ENCODE data around the gene CEMIP. TPM values are rescaled to one million over a fixed set of nuclear protein-coding genes. Genes with fewer than 3 reads are reported as not detected.

The CEMIP gene
- polyA plus RNA-seq, 1 of the 3 experiments (the other 2 are of a cell fraction): 27.8 TPM

DNA sequence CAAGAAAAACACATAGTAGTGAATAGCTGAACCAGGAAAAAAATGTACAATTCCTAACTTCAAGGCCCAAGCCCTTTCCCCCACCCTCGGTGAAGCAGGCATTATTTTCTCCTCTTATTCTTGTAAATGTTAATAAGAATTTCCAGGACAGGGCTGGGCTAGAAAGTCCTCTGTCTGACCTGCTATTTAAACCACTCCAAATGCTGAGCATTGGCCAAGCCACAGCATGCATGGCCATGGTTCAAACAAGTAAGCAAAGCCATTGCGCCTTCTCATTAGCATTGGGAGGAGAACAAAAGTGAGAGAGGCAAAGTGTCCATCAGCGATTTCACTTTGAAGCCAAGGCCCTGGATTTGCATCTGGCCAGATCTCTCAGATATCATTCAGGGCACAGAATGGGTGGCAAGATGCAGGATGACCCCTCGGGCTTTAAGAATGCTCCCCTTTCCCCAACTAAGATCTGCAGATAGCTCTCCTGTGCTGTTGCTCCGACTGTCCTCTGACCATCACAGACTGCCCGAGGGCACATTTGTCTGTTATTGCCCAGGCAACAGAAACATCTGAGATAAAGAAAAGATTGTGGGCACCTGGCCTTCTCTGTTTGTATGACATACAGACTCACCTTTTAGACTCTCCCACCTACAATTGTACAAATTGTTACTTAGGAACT is 46.3 kb downstream of the CEMIP start:
- DNase-seq: no peak
- Histone ChIP-seq H3K27me3 (ENCODE audit: insufficient read depth) (no peaks in the 10 kb centered on the region), H3K36me3 (replicated peaks in 1 of 2; ENCODE audit: control insufficient read depth in 1 of 2, insufficient read depth in 2 of 2, low read length in 1 of 2) (no peaks in the 10 kb centered on the region), H3K79me2 (ENCODE audit: insufficient read depth) (no peaks in the 10 kb centered on the region), H3K4me1 (ENCODE audit: control insufficient read depth in 1 of 2, insufficient read depth in 2 of 2, low read depth in 1 of 2, low read length in 1 of 2) (peaks cover 0 to 9% of the 10 kb centered on the region in 2 experiments; a peak in 2 of 4 replicates), H3K4me2 (no peak overlapping the region), H3K9me3 (no peaks in the 10 kb centered on the region), H3K9ac (no peak overlapping the region), H3K27ac (ENCODE audit: low read depth in 2 of 2, low read length in 1 of 2) (no peak overlapping the region; a peak in 1 of 4 replicates), H3K4me3 (ENCODE audit: low read depth in 2 of 2, low read length in 1 of 2) (no peak overlapping the region), H4K20me1 (ENCODE audit: insufficient read depth) (no peaks in the 10 kb centered on the region), H2AFZ (ENCODE audit: low read depth) (no peak overlapping the region), H3K9me2 (no peaks in the 10 kb centered on the region), H3F3A (replicated peaks; ENCODE audit: insufficient read depth) (no peaks in the 10 kb centered on the region)
- TF ChIP-seq GATA2 (CRISPR knock-in tag; IDR thresholded peaks at IDR 0.05) (peak; percentile 62), TCF12 (IDR thresholded peaks at IDR 0.05) (no peak), EZH2phosphoT487 (IDR thresholded peaks at IDR 0.05; ENCODE audit: borderline replicate concordance, low read depth) (no peak)
- ChIA-PET POLR2A (no interaction called here), CTCF (interaction anchor here (0.8 to 1.8 kb wide), 3 partner anchors 46 to 258 kb away, joined by 3 to 6 read pairs (median 3); partner anchors contain the start of gene CEMIP)
- 56% methylated on average over 6 of the region's 6 CpGs for WGBS (ENCODE audit: low lambda C conversion rate)

DNA sequence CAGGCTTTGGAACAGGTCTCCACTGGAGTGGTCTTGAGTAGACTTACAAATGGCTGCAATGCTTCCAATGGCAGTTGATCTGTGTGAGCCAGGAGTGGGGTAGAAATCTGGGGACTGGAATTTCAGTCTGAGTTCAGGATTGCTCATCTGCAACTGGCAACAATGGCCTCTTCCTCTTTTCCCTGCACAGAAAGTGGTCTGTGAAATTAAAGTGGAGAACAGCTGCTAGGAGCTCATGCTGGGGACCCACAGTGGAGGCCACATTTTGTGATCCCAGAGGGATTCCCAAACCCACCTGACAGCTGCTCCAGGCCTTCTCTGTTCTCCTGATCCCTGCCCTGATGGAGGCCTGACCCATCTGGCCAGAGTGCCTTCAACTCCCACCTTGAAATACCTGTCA is 49.6 kb downstream of the CEMIP start:
- H3K27me3 ChIP-seq (ENCODE audit: insufficient read depth): no peaks in the 10 kb centered on the region
- H3K79me2 ChIP-seq (ENCODE audit: insufficient read depth): no peaks in the 10 kb centered on the region
- H3K9ac ChIP-seq: no peak overlapping the region
- H3K9me2 ChIP-seq: no peaks in the 10 kb centered on the region
- no peaks in the 10 kb centered on the region for H3K9me3 ChIP-seq
- H3K4me1 ChIP-seq (ENCODE audit: control insufficient read depth in 1 of 2, insufficient read depth in 2 of 2, low read depth in 1 of 2, low read length in 1 of 2): peaks cover 0 to 18% of the 10 kb centered on the region in 2 experiments; a peak in 2 of 4 replicates
- H3K4me3 ChIP-seq (ENCODE audit: low read depth in 2 of 2, low read length in 1 of 2): no peak overlapping the region
- no peak for DNase-seq
- H2AFZ ChIP-seq (ENCODE audit: low read depth): no peak overlapping the region
- no peaks in the 10 kb centered on the region for H3F3A ChIP-seq (replicated peaks; ENCODE audit: insufficient read depth)
- H4K20me1 ChIP-seq (ENCODE audit: insufficient read depth): no peaks in the 10 kb centered on the region
- ChIA-PET POLR2A (no interaction called here), CTCF (interaction anchor here (0.9 to 1.4 kb wide), 2 partner anchors 52 to 141 kb away, joined by 4 to 5 read pairs; no protein-coding TSS in a partner anchor)
- no peak overlapping the region for H3K4me2 ChIP-seq
- no peak overlapping the region for H3K27ac ChIP-seq (ENCODE audit: low read depth in 2 of 2, low read length in 1 of 2)
- no peaks in the 10 kb centered on the region for H3K36me3 ChIP-seq (replicated peaks in 1 of 2; ENCODE audit: control insufficient read depth in 1 of 2, insufficient read depth in 2 of 2, low read length in 1 of 2)
- TF ChIP-seq YY1 (IDR thresholded peaks at IDR 0.05; ENCODE audit: low read depth) (no peak), MXI1 (IDR thresholded peaks at IDR 0.05; ENCODE audit: low read depth, low read length) (no peak), FOSL2 (IDR thresholded peaks at IDR 0.05; ENCODE audit: borderline replicate concordance, low read depth) (no peak), NFIC (IDR thresholded peaks at IDR 0.05; ENCODE audit: borderline replicate concordance) (no peak), GATA2 (CRISPR knock-in tag; IDR thresholded peaks at IDR 0.05) (no peak), JUND (IDR thresholded peaks at IDR 0.05) (no peak), RXRA (IDR thresholded peaks at IDR 0.05; ENCODE audit: borderline replicate concordance, low read depth) (no peak), GABPA (IDR thresholded peaks at IDR 0.05; ENCODE audit: low read depth) (no peak), MEF2A (IDR thresholded peaks at IDR 0.05; ENCODE audit: borderline replicate concordance, low read depth) (no peak), POLR2AphosphoS5 (IDR thresholded peaks at IDR 0.05; ENCODE audit: low read depth, low read length) (no peak), FOXJ3 (CRISPR knock-in tag; IDR thresholded peaks at IDR 0.05) (no peak), ELF1 (IDR thresholded peaks at IDR 0.05) (no peak), FOXM1 (IDR thresholded peaks at IDR 0.05; ENCODE audit: low read depth) (no peak)
- TF ChIP-seq, protein P1, sequence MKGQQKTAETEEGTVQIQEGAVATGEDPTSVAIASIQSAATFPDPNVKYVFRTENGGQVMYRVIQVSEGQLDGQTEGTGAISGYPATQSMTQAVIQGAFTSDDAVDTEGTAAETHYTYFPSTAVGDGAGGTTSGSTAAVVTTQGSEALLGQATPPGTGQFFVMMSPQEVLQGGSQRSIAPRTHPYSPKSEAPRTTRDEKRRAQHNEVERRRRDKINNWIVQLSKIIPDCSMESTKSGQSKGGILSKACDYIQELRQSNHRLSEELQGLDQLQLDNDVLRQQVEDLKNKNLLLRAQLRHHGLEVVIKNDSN (IDR thresholded peaks at IDR 0.05; ENCODE audit: borderline replicate concordance, low read depth): no peak
- TF ChIP-seq, protein P2, sequence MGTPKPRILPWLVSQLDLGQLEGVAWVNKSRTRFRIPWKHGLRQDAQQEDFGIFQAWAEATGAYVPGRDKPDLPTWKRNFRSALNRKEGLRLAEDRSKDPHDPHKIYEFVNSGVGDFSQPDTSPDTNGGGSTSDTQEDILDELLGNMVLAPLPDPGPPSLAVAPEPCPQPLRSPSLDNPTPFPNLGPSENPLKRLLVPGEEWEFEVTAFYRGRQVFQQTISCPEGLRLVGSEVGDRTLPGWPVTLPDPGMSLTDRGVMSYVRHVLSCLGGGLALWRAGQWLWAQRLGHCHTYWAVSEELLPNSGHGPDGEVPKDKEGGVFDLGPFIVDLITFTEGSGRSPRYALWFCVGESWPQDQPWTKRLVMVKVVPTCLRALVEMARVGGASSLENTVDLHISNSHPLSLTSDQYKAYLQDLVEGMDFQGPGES (IDR thresholded peaks at IDR 0.05; ENCODE audit: low read depth, low read length): no peak
- TF ChIP-seq, protein P3, sequence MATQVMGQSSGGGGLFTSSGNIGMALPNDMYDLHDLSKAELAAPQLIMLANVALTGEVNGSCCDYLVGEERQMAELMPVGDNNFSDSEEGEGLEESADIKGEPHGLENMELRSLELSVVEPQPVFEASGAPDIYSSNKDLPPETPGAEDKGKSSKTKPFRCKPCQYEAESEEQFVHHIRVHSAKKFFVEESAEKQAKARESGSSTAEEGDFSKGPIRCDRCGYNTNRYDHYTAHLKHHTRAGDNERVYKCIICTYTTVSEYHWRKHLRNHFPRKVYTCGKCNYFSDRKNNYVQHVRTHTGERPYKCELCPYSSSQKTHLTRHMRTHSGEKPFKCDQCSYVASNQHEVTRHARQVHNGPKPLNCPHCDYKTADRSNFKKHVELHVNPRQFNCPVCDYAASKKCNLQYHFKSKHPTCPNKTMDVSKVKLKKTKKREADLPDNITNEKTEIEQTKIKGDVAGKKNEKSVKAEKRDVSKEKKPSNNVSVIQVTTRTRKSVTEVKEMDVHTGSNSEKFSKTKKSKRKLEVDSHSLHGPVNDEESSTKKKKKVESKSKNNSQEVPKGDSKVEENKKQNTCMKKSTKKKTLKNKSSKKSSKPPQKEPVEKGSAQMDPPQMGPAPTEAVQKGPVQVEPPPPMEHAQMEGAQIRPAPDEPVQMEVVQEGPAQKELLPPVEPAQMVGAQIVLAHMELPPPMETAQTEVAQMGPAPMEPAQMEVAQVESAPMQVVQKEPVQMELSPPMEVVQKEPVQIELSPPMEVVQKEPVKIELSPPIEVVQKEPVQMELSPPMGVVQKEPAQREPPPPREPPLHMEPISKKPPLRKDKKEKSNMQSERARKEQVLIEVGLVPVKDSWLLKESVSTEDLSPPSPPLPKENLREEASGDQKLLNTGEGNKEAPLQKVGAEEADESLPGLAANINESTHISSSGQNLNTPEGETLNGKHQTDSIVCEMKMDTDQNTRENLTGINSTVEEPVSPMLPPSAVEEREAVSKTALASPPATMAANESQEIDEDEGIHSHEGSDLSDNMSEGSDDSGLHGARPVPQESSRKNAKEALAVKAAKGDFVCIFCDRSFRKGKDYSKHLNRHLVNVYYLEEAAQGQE (IDR thresholded peaks at IDR 0.05; ENCODE audit: low read depth, low read length): no peak
- TF ChIP-seq, protein P4, sequence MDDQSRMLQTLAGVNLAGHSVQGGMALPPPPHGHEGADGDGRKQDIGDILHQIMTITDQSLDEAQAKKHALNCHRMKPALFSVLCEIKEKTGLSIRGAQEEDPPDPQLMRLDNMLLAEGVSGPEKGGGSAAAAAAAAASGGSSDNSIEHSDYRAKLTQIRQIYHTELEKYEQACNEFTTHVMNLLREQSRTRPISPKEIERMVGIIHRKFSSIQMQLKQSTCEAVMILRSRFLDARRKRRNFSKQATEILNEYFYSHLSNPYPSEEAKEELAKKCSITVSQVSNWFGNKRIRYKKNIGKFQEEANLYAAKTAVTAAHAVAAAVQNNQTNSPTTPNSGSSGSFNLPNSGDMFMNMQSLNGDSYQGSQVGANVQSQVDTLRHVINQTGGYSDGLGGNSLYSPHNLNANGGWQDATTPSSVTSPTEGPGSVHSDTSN (IDR thresholded peaks at IDR 0.05): no peak
- TF ChIP-seq, protein P5, sequence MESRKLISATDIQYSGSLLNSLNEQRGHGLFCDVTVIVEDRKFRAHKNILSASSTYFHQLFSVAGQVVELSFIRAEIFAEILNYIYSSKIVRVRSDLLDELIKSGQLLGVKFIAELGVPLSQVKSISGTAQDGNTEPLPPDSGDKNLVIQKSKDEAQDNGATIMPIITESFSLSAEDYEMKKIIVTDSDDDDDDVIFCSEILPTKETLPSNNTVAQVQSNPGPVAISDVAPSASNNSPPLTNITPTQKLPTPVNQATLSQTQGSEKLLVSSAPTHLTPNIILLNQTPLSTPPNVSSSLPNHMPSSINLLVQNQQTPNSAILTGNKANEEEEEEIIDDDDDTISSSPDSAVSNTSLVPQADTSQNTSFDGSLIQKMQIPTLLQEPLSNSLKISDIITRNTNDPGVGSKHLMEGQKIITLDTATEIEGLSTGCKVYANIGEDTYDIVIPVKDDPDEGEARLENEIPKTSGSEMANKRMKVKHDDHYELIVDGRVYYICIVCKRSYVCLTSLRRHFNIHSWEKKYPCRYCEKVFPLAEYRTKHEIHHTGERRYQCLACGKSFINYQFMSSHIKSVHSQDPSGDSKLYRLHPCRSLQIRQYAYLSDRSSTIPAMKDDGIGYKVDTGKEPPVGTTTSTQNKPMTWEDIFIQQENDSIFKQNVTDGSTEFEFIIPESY (IDR thresholded peaks at IDR 0.05; ENCODE audit: borderline replicate concordance, low read depth): no peak
